Measurements from ENCODE around the gene CMTM4. TPM values are rescaled to one million over a fixed set of nuclear protein-coding genes. Genes with fewer than 3 reads are reported as not detected.

CMTM4 gene
- total and polyA plus RNA-seq, 2 of the 8 experiments (the other 6 are each of a cell fraction or from before 2014, with no cell fraction given), result 35.3 to 51.7 TPM

DNA sequence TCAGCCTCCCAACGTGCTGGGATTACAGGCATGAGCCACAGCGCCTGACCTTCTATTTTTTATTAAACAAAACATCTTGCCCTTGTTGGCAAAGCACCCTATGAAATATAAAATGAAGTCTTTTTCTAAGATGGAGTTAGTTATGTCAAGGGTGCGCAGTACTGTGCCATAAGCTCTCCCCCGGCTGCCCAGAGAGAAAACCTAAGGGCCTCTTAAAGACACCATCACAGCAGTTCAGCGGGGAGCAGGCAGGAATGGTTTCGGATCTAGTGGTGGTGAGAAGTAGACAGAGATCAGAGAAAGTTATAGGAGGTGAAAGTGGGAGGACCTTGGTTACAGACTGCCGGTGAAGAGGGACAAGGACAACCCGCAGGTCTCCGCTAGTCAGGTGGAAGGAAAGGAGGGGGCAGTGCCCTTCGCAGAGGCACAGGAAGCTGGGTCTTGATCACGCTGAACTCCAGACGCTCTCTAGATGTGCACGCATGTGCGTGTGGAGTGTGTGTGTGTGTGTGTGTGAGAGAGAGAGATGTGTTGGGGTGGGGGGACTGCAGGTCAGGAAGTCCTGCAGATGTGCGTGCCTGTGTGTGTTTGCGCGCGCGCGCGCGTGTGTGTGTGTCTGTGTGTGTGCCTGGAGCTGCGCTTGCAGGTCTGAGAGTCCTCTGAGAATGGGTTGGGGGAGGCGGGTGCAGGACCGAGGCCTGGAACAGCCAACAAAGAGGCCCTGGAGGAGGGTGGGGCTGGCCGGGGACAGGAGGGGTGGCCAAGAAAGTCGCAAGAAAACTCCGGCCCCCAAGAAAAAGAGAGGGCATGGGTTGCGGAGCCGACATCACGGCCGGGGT is 92.8 kb downstream of the CMTM4 start (continued):
- TF ChIP-seq, protein P1, sequence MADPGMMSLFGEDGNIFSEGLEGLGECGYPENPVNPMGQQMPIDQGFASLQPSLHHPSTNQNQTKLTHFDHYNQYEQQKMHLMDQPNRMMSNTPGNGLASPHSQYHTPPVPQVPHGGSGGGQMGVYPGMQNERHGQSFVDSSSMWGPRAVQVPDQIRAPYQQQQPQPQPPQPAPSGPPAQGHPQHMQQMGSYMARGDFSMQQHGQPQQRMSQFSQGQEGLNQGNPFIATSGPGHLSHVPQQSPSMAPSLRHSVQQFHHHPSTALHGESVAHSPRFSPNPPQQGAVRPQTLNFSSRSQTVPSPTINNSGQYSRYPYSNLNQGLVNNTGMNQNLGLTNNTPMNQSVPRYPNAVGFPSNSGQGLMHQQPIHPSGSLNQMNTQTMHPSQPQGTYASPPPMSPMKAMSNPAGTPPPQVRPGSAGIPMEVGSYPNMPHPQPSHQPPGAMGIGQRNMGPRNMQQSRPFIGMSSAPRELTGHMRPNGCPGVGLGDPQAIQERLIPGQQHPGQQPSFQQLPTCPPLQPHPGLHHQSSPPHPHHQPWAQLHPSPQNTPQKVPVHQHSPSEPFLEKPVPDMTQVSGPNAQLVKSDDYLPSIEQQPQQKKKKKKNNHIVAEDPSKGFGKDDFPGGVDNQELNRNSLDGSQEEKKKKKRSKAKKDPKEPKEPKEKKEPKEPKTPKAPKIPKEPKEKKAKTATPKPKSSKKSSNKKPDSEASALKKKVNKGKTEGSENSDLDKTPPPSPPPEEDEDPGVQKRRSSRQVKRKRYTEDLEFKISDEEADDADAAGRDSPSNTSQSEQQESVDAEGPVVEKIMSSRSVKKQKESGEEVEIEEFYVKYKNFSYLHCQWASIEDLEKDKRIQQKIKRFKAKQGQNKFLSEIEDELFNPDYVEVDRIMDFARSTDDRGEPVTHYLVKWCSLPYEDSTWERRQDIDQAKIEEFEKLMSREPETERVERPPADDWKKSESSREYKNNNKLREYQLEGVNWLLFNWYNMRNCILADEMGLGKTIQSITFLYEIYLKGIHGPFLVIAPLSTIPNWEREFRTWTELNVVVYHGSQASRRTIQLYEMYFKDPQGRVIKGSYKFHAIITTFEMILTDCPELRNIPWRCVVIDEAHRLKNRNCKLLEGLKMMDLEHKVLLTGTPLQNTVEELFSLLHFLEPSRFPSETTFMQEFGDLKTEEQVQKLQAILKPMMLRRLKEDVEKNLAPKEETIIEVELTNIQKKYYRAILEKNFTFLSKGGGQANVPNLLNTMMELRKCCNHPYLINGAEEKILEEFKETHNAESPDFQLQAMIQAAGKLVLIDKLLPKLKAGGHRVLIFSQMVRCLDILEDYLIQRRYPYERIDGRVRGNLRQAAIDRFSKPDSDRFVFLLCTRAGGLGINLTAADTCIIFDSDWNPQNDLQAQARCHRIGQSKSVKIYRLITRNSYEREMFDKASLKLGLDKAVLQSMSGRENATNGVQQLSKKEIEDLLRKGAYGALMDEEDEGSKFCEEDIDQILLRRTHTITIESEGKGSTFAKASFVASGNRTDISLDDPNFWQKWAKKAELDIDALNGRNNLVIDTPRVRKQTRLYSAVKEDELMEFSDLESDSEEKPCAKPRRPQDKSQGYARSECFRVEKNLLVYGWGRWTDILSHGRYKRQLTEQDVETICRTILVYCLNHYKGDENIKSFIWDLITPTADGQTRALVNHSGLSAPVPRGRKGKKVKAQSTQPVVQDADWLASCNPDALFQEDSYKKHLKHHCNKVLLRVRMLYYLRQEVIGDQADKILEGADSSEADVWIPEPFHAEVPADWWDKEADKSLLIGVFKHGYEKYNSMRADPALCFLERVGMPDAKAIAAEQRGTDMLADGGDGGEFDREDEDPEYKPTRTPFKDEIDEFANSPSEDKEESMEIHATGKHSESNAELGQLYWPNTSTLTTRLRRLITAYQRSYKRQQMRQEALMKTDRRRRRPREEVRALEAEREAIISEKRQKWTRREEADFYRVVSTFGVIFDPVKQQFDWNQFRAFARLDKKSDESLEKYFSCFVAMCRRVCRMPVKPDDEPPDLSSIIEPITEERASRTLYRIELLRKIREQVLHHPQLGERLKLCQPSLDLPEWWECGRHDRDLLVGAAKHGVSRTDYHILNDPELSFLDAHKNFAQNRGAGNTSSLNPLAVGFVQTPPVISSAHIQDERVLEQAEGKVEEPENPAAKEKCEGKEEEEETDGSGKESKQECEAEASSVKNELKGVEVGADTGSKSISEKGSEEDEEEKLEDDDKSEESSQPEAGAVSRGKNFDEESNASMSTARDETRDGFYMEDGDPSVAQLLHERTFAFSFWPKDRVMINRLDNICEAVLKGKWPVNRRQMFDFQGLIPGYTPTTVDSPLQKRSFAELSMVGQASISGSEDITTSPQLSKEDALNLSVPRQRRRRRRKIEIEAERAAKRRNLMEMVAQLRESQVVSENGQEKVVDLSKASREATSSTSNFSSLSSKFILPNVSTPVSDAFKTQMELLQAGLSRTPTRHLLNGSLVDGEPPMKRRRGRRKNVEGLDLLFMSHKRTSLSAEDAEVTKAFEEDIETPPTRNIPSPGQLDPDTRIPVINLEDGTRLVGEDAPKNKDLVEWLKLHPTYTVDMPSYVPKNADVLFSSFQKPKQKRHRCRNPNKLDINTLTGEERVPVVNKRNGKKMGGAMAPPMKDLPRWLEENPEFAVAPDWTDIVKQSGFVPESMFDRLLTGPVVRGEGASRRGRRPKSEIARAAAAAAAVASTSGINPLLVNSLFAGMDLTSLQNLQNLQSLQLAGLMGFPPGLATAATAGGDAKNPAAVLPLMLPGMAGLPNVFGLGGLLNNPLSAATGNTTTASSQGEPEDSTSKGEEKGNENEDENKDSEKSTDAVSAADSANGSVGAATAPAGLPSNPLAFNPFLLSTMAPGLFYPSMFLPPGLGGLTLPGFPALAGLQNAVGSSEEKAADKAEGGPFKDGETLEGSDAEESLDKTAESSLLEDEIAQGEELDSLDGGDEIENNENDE (IDR thresholded peaks at IDR 0.05; ENCODE audit: insufficient replicate concordance, low read length), result no peak
- TF ChIP-seq, protein P2, sequence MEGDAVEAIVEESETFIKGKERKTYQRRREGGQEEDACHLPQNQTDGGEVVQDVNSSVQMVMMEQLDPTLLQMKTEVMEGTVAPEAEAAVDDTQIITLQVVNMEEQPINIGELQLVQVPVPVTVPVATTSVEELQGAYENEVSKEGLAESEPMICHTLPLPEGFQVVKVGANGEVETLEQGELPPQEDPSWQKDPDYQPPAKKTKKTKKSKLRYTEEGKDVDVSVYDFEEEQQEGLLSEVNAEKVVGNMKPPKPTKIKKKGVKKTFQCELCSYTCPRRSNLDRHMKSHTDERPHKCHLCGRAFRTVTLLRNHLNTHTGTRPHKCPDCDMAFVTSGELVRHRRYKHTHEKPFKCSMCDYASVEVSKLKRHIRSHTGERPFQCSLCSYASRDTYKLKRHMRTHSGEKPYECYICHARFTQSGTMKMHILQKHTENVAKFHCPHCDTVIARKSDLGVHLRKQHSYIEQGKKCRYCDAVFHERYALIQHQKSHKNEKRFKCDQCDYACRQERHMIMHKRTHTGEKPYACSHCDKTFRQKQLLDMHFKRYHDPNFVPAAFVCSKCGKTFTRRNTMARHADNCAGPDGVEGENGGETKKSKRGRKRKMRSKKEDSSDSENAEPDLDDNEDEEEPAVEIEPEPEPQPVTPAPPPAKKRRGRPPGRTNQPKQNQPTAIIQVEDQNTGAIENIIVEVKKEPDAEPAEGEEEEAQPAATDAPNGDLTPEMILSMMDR (IDR thresholded peaks at IDR 0.05; ENCODE audit: control extremely low read depth in 1 of 3, insufficient read depth in 1 of 3, low read depth in 1 of 3, low read length in 3 of 3), result no peak
- TF ChIP-seq MAFK (IDR thresholded peaks at IDR 0.05; ENCODE audit: low read depth, low read length) (no peak), POLR2A (IDR thresholded peaks at IDR 0.05; ENCODE audit: control extremely low read depth in 1 of 2, low read depth in 2 of 2, low read length in 2 of 2) (peak in 1 of 2 experiments; percentile 38; a peak in 2 of 3 replicates), TAF7 (optimal IDR thresholded peaks at IDR 0.05; ENCODE audit: borderline replicate concordance, low read depth, low read length) (peak; percentile 45), TBP (IDR thresholded peaks at IDR 0.05; ENCODE audit: low read depth, low read length) (peak; percentile 11; the same call in 1 of the 2 replicates), RXRA (IDR thresholded peaks at IDR 0.05; ENCODE audit: insufficient read depth, low read depth, low read length) (no peak)

Measured in H1 (cell line).